ENCODE data around the gene CNN2. TPM values are rescaled to one million over a fixed set of nuclear protein-coding genes. Genes with fewer than 3 reads are reported as not detected.

The CNN2 gene
- total and polyA plus RNA-seq, 2 of the 13 experiments (the other 11 are each of a cell fraction or from before 2014, with no cell fraction given), result 63.6 to 70.0 TPM

DNA sequence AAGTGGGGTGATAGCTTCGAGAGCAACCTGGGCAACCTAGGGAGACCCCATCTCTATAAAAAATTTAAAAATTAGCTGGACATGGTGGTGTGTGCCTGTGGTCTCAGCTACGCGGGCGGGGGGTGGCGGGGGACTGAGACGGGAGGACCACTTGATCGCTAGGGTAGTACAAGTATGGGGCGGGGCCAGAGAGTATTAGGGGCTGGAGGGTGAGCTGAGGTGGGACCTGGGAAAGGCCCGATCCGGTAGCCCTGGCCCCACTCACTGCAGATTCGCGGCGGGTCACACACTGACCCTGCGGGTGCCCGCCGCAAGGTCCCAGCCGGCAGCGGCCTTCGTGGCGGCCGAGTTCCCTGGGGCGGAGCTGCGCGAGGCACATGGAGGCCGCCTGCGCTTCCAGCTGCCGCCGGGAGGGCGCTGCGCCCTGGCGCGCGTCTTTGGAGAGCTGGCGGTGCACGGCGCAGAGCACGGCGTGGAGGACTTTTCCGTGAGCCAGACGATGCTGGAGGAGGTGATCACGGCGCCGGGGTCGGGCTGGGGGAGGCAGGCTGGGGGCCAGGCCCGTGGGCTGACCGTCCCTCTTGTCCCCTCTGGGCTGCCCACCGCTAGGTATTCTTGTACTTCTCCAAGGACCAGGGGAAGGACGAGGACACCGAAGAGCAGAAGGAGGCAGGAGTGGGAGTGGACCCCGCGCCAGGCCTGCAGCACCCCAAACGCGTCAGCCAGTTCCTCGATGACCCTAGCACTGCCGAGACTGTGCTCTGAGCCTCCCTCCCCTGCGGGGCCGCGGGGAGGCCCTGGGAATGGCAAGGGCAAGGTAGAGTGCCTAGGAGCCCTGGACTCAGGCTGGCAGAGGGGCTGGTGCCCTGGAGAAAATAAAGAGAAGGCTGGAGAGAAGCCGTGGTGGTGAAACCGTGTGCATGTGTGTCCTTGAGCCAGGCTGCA lies 38.5 kb downstream of the CNN2 start (continued):
- TF ChIP-seq, protein P1, sequence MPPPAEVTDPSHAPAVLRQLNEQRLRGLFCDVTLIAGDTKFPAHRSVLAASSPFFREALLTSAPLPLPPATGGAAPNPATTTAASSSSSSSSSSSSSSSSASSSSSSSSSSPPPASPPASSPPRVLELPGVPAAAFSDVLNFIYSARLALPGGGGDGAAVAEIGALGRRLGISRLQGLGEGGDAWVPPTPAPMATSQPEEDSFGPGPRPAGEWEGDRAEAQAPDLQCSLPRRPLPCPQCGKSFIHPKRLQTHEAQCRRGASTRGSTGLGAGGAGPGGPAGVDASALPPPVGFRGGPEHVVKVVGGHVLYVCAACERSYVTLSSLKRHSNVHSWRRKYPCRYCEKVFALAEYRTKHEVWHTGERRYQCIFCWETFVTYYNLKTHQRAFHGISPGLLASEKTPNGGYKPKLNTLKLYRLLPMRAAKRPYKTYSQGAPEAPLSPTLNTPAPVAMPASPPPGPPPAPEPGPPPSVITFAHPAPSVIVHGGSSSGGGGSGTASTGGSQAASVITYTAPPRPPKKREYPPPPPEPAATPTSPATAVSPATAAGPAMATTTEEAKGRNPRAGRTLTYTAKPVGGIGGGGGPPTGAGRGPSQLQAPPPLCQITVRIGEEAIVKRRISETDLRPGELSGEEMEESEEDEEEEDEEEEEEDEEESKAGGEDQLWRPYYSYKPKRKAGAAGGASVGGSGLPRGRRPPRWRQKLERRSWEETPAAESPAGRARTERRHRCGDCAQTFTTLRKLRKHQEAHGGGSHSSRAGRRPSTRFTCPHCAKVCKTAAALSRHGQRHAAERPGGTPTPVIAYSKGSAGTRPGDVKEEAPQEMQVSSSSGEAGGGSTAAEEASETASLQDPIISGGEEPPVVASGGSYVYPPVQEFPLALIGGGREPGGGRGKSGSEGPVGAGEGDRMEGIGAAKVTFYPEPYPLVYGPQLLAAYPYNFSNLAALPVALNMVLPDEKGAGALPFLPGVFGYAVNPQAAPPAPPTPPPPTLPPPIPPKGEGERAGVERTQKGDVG (CRISPR knock-in tag; IDR thresholded peaks at IDR 0.05; ENCODE audit: borderline replicate concordance), result no peak
- TF ChIP-seq, protein P2, sequence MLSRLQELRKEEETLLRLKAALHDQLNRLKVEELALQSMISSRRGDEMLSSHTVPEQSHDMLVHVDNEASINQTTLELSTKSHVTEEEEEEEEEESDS (CRISPR knock-in tag; IDR thresholded peaks at IDR 0.05; ENCODE audit: borderline replicate concordance), result no peak
- TF ChIP-seq NFATC3 (CRISPR knock-in tag; IDR thresholded peaks at IDR 0.05), result no peak
- TF ChIP-seq DNMT1 (CRISPR knock-in tag; IDR thresholded peaks at IDR 0.05), result no peak; the same call in 1 of the 2 replicates
- TF ChIP-seq TMF1 (CRISPR knock-in tag; IDR thresholded peaks at IDR 0.05; ENCODE audit: low read depth), result 0 out of 2 replicates have a peak, but pooled peaks have one; percentile 5
- TF ChIP-seq ARNT2 (CRISPR knock-in tag; IDR thresholded peaks at IDR 0.05; ENCODE audit: low read depth), result peak; percentile 35; the same call in 1 of the 2 replicates
- TF ChIP-seq NFIC (IDR thresholded peaks at IDR 0.05; ENCODE audit: low read length), result no peak
- no peak; the same call in 1 of the 2 replicates for TF ChIP-seq NKX3-1 (CRISPR knock-in tag; IDR thresholded peaks at IDR 0.05)
- peak; percentile 90 for TF ChIP-seq ZNF687 (CRISPR knock-in tag; IDR thresholded peaks at IDR 0.05)
- no peak for TF ChIP-seq ZNF30 (CRISPR knock-in tag; IDR thresholded peaks at IDR 0.05)
- no peak for TF ChIP-seq ASH2L (IDR thresholded peaks at IDR 0.05; ENCODE audit: insufficient read length, low read depth, low read length)
- no peak for TF ChIP-seq DNMT3B (CRISPR knock-in tag; conservative IDR thresholded peaks at IDR 0.05)
- TF ChIP-seq NPAS2 (CRISPR knock-in tag; IDR thresholded peaks at IDR 0.05; ENCODE audit: borderline replicate concordance), result no peak
- TF ChIP-seq SMC3 (IDR thresholded peaks at IDR 0.05; ENCODE audit: low read length), result no peak
- 0 out of 2 replicates have a peak, but pooled peaks have one; percentile 42 for TF ChIP-seq TBX2 (CRISPR knock-in tag; IDR thresholded peaks at IDR 0.05; ENCODE audit: borderline replicate concordance)
- peak; percentile 68 for TF ChIP-seq NRL (CRISPR knock-in tag; IDR thresholded peaks at IDR 0.05; ENCODE audit: borderline replicate concordance)
- no peak for TF ChIP-seq XBP1 (CRISPR knock-in tag; IDR thresholded peaks at IDR 0.05)
- TF ChIP-seq GLI4 (CRISPR knock-in tag; IDR thresholded peaks at IDR 0.05; ENCODE audit: borderline replicate concordance), result no peak
- TF ChIP-seq ZNF256 (CRISPR knock-in tag; conservative IDR thresholded peaks at IDR 0.05), result no peak

All from HepG2 (cell line).